ENCODE measurements around the gene AFM.

AFM gene

DNA sequence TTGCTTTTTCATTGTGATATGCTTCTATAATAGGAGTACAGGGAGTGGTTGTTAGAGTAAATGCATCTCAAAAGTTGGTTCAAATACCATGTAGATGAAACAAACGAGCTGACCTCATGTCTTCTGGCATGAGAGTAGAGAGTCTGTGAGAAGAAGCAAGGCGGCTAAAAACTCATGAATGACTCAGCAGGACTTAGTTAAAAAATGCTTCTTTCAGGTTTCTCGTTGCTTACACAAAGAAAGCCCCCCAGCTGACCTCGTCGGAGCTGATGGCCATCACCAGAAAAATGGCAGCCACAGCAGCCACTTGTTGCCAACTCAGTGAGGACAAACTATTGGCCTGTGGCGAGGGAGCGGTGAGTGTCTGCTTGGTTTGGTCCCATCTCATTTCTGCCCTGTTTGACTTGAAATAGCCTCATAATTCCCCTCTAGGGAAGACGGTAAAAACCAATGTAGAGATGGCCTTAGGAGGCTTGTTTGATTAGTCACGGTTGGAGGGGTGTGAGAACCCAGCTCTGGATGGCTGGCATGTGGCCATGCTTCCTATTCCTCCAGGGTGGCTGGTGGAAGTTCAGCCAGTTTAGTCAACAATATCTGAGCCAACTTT, 31.0 kb upstream of the AFM start:
- DNase-seq (ENCODE audit: low read depth in 2 of 2, low spot score in 1 of 2), result no peak

DNA sequence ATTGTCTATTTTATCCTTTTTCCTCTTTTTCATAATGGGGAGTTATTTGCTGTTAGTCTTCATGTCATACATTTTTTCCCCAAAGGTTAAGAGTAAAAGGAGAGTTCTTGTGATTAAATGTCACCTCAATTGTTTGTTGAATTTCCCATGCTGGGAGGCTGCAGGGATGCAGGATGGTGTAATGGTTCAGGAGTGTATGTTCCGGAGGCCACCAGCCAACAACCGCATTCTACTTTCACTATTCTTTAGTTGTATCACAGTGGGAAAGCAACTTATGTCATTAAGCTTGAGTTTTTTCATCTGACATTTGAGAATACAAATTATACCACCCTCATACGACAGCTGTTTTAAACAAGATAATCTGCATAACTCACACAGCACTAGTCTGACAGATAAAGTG, 30.1 kb upstream of the AFM start:
- DNase-seq (ENCODE audit: low read depth in 2 of 2, low spot score in 1 of 2), result no peak

GRCh38 chr4:73451981-73452747, 29.4 kb upstream of the AFM start:
- no peak for DNase-seq (ENCODE audit: low read depth in 2 of 2, low spot score in 1 of 2)

DNA sequence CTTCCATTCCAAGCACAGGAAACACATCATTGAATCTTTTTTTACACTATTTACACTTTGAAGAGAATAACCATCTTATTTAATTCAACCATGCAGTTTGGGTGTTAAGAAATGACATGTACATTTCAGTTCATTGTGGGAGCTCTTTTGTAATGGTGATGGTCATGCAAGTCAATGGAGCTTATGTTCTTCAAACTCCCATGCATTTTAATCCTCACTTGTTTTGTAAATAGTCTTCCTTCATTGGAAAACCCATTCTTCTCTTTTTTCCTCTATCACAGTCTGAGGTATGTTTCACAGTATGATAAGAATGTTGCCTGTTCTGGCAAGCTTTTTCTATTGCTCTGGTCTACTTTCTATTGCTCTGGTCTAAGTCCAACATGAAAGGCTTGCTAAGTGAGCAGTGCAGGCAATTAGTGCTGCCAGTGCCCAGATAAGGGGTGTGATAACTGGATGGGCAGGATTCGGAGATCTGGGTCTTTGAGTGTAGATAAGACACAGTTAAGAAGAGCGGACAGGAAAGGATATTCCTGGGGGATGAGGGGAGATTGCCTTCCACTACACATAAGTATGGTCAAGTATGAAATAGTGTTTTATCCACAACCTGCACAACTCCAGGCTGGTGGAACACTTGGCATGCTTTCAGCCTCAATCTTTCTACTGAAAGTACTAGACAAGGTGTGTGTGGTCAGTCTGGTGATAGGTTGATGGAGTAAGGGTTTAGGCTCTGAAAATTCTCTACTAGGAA, 28.4 kb upstream of the AFM start:
- no peak for DNase-seq (ENCODE audit: low read depth in 2 of 2, low spot score in 1 of 2)

DNA sequence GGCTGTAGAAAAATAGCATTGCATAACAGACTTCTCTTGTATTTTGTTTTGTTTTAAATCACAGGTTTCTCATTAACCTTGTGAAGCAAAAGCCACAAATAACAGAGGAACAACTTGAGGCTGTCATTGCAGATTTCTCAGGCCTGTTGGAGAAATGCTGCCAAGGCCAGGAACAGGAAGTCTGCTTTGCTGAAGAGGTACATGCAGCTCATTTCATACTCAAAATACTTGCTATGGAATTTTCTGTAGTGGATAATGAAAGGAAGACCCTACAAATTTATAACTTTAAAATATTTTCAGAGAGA, 27.9 kb upstream of the AFM start:
- no peak for DNase-seq (ENCODE audit: low read depth in 2 of 2, low spot score in 1 of 2)

DNA sequence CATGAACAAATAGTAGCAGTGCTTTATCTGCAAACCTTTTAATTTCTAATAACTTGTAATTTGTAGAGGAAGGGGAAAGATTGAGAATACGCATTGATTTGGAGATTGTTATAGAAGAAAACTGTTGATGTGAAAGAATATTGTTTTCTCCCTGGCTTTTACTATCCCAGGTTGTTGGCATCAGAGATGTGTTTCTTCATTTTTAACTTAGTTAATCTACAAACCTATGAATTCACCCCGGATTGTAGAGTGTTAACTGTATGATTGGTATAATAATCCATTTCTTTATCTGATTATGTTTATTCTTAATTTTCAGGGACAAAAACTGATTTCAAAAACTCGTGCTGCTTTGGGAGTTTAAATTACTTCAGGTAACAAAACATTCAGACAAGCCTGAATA, 26.6 kb upstream of the AFM start:
- no peak for DNase-seq (ENCODE audit: low read depth in 2 of 2, low spot score in 1 of 2)

GRCh38 chr4:73456177-73457022, 25.1 kb upstream of the AFM start:
- no peak for DNase-seq (ENCODE audit: low read depth in 2 of 2, low spot score in 1 of 2)

DNA sequence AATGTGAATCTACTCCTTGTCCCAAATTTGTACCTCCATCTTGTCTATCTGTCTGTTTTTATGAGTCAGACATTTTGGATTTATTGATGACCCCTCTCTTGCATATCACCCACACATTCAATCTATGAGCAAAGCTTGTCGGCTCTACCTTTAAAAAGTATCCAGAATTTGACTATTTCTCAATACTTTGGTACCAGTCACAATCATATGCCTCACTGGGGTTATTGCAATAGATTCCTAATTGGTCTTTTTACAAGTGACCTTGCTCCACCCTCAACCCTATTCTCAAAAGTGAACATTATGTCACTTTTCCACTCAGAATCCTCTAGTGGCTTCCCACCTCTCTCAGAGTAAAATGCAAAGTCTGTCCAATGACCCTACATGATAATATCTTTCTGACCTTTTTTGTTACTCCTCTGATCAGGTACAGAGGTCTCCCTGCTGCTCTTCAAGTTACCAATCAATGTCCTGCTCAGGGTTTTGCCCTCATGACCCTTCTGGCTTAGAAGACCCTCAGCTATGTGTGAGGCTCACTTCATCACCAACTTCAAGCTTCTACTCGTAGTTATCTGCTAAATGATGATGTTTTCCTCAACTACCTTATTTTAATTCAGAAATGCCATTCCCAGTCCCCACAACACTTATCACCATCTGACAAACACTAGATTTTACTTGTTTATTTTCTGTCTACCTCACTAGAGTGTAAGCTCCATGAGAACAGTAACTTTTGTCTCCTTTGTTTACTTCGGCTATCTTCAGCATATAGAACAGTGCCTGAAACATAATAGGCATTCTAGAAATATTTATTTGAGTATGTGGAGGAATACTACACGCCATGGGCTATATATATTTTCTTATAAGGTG, 23.1 kb upstream of the AFM start:
- no peak for DNase-seq (ENCODE audit: low read depth in 2 of 2, low spot score in 1 of 2)

- DNase-seq (ENCODE audit: low read depth in 2 of 2, low spot score in 1 of 2), result no peak
Measured at GRCh38 chr4:73459048-73459421, 22.5 kb upstream of the AFM start.

DNA sequence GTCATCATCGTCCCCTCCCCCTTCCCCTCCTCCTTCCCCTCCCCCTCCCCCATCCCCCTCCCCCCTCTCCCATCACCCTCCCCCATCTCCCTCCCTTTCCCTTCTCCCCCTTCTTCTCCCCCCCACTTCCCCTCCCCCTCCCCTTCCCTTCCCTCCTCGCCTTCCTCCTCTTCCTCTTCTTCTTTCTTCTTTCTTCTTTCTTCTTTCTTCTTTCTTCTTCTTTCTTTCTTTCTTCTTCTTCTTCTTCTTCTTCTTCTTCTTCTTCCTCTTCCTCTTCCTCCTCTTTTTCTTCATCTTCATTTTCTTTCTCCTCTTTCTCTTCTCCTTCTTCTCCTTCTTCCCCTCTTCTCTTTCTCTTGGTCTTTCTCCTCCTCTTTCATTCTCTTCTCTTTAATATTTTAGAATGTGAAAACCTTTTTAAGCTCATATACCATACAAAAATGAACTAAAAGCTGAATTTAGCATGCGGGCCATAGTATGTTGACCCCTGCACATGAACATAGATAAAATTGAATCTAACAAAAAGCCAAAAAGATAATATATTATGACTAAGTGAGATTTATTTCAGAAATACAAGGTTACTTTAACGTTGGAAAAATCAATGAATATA, 20.5 kb upstream of the AFM start:
- no peak for DNase-seq (ENCODE audit: low read depth in 2 of 2, low spot score in 1 of 2)

- no peak for DNase-seq (ENCODE audit: low read depth in 2 of 2, low spot score in 1 of 2)
Measured at GRCh38 chr4:73468170-73468569, 13.4 kb upstream of the AFM start.

DNA sequence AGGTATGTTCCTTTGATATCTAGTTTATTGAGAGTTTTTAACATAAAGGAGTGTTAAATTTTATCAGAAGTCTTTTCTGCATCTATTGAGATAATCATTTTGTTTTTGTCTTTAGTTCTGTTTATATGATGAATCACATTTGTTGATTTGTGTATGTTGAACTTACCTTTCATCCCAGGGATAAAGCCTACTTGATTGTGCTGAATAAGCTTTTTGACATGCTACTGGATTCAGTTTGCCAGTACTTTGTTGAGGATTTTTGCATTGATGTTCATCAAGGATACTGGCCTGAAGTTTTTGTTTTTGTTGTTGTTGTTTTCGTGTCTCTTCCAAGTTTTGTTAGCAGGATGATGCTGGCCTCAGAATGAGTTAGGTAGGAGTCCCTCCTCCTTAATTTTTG, 10.8 kb upstream of the AFM start:
- DNase-seq (ENCODE audit: low read depth in 2 of 2, low spot score in 1 of 2), result no peak

GRCh38 chr4:73477176-73477575, 4.4 kb upstream of the AFM start:
- no peak for DNase-seq (ENCODE audit: low read depth in 2 of 2, low spot score in 1 of 2)

- DNase-seq (ENCODE audit: low read depth in 2 of 2, low spot score in 1 of 2), result no peak
Measured at GRCh38 chr4:73479323-73479722, 2.2 kb upstream of the AFM start.

- DNase-seq (ENCODE audit: low read depth in 2 of 2, low spot score in 1 of 2), result no peak
Measured at GRCh38 chr4:73485085-73485484, 3.5 kb downstream of the AFM start.

DNA sequence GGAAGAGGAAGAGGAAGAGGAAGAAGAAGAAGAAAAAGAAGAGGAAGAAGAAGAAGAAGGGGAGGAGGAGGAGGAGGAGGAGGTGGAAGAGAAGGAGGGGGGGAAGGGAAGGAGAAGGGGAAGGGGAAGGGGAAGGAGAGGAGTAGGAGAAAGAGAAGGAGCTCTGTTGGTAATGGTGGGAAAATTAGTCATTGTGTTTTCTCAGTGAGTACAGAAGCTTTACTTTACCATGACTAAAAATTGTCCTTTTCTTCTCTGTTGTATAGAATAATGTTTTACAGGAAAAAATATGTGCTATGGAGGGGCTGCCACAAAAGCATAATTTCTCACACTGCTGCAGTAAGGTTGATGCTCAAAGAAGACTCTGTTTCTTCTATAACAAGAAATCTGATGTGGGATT, 4.1 kb downstream of the AFM start:
- no peak for DNase-seq (ENCODE audit: low read depth in 2 of 2, low spot score in 1 of 2)

DNA sequence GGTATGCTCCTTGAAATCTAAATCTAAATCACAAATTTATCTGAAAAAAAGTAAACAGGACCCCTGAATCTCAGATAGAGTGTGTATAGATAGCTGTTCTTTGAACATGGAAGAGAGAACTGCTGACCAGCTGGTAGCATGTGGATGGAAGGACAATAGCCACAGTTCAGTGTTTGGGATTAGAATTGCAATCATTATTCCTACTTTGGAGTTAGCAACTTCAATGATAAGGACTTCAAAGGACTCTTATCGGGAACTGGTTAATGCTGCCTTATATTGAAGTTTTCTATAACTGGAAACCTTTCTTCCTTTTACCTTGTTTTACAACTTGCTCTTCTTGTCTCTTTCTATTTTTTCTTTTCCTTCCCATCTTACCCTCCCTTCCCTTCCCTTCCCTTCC, 5.0 kb downstream of the AFM start:
- DNase-seq (ENCODE audit: low read depth in 2 of 2, low spot score in 1 of 2), result no peak

DNA sequence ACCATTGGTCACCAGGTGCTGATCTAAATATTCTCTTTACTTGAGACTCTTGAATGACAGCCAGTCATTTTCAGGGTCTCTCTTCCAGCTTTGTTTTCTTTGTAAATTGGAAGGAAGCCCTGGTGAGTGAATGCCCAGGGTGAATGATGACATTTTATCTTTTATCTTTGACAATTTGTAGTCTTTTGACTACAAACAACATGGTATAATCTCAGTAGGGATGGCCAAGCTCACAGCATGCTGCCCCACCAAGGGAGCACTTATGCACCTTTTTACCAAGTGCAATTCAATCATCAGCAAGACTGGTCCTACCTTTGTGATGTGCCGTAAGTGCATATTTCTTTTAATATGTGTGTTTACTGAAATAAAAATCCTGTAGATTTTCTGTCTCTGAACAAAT, 5.7 kb downstream of the AFM start:
- no peak for DNase-seq (ENCODE audit: low read depth in 2 of 2, low spot score in 1 of 2)

- DNase-seq (ENCODE audit: low read depth in 2 of 2, low spot score in 1 of 2), result no peak
Measured at GRCh38 chr4:73499996-73500765, 18.6 kb downstream of the AFM start.
